Hepatocyte (in vitro differentiated cells): ENCODE results near the gene MFGE8. TPM values are rescaled to one million over a fixed set of nuclear protein-coding genes. Genes with fewer than 3 reads are reported as not detected.

Experiments
- DNase-seq: peaks from one replicate; pipeline ENCODE4 v3.0.0-alpha.2; 2016; ENCODE audit warnings: low spot score
- H2AFZ ChIP-seq: fragments of 200-600 bp; sonication (generic); 2 replicates; pipeline ENCODE4 v1.6.0; 2016; ENCODE audit warnings: antibody characterized with exemption, mild to moderate bottlenecking
- H3K27ac ChIP-seq: fragments of 200-600 bp; sonication (generic); 2 replicates; pipeline ENCODE4 v1.5.1; 2016; ENCODE audit warnings: mild to moderate bottlenecking
- H3K27me3 ChIP-seq: fragments of 200-600 bp; sonication (generic); 2 replicates; pipeline ENCODE4 v1.6.1; 2016
- H3K36me3 ChIP-seq: fragments of 200-600 bp; sonication (generic); replicated peaks from 2 replicates; pipeline ENCODE4 v1.5.1; 2016; ENCODE audit warnings: low read depth; ENCODE audit not compliant: insufficient read depth
- H3K4me1 ChIP-seq: fragments of 200-600 bp; sonication (generic); 2 replicates; pipeline ENCODE4 v1.5.1; 2016; ENCODE audit warnings: mild to moderate bottlenecking, moderate library complexity; ENCODE audit not compliant: insufficient read depth
- H3K4me2 ChIP-seq: fragments of 200-600 bp; sonication (generic); 2 replicates; pipeline ENCODE4 v1.6.0; 2016
- H3K4me3 ChIP-seq: fragments of 200-600 bp; sonication (generic); 2 replicates; pipeline ENCODE4 v1.5.1; 2016; ENCODE audit warnings: mild to moderate bottlenecking
- H3K79me2 ChIP-seq: fragments of 200-600 bp; sonication (generic); 2 replicates; pipeline ENCODE4 v1.6.0; 2017; ENCODE audit warnings: mild to moderate bottlenecking
- H3K9me2 ChIP-seq: fragments of 200-600 bp; sonication (generic); replicated peaks from 2 replicates; pipeline ENCODE4 v1.6.0; 2017; ENCODE audit warnings: mild to moderate bottlenecking; ENCODE audit not compliant: insufficient read depth
- H3K9me3 ChIP-seq: fragments of 200-600 bp; sonication (generic); 2 replicates; pipeline ENCODE4 v1.5.1; 2016; ENCODE audit warnings: low read depth, mild to moderate bottlenecking
- H4K20me1 ChIP-seq: fragments of 200-600 bp; sonication (generic); 2 replicates; pipeline ENCODE4 v1.6.0; 2016; ENCODE audit warnings: mild to moderate bottlenecking; ENCODE audit not compliant: insufficient read depth, poor library complexity, severe bottlenecking
- CTCF ChIP-seq: fragments of 200-600 bp; sonication (generic); IDR thresholded peaks from 2 replicates; pipeline ENCODE4 v1.5.1; 2016; ENCODE audit warnings: antibody characterized with exemption, mild to moderate bottlenecking; ENCODE audit not compliant: poor library complexity
- EZH2 ChIP-seq: fragments of 200-600 bp; sonication (generic); IDR thresholded peaks from 2 replicates; pipeline ENCODE4 v1.6.1; 2016; ENCODE audit warnings: antibody characterized with exemption, mild to moderate bottlenecking, borderline replicate concordance
- EZH2phosphoT487 ChIP-seq: fragments of 200-600 bp; sonication (generic); IDR thresholded peaks from one replicate; pipeline ENCODE4 v1.6.1; 2018; ENCODE audit warnings: antibody characterized with exemption, mild to moderate bottlenecking, low read depth, moderate library complexity; ENCODE audit not compliant: unreplicated experiment, severe bottlenecking
- WGBS: methylation state at CpG from one replicate; pipeline ENCODE4 v1.1.6; 2016; ENCODE audit warnings: low lambda C conversion rate; ENCODE audit errors: missing lambda C conversion rate; 5-methylcytosine and 5-hydroxymethylcytosine counted together
- polyA plus RNA-seq: library from polyadenylated mRNA; unstranded; fragments of >200 nt; fragmentation: Nextera tagmentation; extraction: Ambion mirVana; gene quantifications from 2 replicates; pipeline ENCODE4 v1.2.1, GENCODE V29; 2016
- total RNA-seq: library from RNA; depleted of rRNA; stranded (reverse); fragments of >200 nt; gene quantifications from 2 replicates; pipeline ENCODE4 v1.2.3, GENCODE V29; 2014

Gene MFGE8
- total and polyA plus RNA-seq, 2 experiments from 2014 or later, result 471 to 569 TPM

- H3K4me1 ChIP-seq, result no peaks in the 10 kb centered on the region
- no peaks in the 10 kb centered on the region for H3K27me3 ChIP-seq
- H3K9me2 ChIP-seq, result no peaks in the 10 kb centered on the region
- H3K36me3 ChIP-seq, result no peaks in the 10 kb centered on the region
- no peak overlapping the region for H3K4me2 ChIP-seq
- no peak overlapping the region for H3K27ac ChIP-seq
- no peak overlapping the region for H2AFZ ChIP-seq
- no peak for TF ChIP-seq EZH2phosphoT487
- no peak for TF ChIP-seq EZH2
- no peak for TF ChIP-seq CTCF
- no peaks in the 10 kb centered on the region for H3K79me2 ChIP-seq
- H3K4me3 ChIP-seq, result no peak overlapping the region
- H4K20me1 ChIP-seq, result no peaks in the 10 kb centered on the region
- WGBS, result 86% methylated on average over 22 of the region's 22 CpGs
- DNase-seq, result no peak
- no peaks in the 10 kb centered on the region for H3K9me3 ChIP-seq
These were observed 63.7 kb downstream of the MFGE8 start for GRCh38 chr15:88849376-88850072.

Other genes starting within 250 kb of the MFGE8 start
- 0.16 and 0.20 TPM in 2 replicates for gene ACAN, start 109.9 kb downstream of the MFGE8 start, total RNA-seq
- 0.13 and 0.34 TPM in 2 replicates for gene ACAN, start 109.9 kb downstream of the MFGE8 start, polyA plus RNA-seq
- gene HAPLN3, start 17.8 kb downstream of the MFGE8 start, total RNA-seq, result 4.1 and 4.2 TPM in 2 replicates
- 6.6 and 7.2 TPM in 2 replicates for gene HAPLN3, start 17.8 kb downstream of the MFGE8 start, polyA plus RNA-seq
- 51.1 and 59.7 TPM in 2 replicates for gene ABHD2, start 175.1 kb upstream of the MFGE8 start, total RNA-seq
- 11.7 and 12.1 TPM in 2 replicates for gene ABHD2, start 175.1 kb upstream of the MFGE8 start, polyA plus RNA-seq